Peyer's patch (tissue), 4 donors: Measurements from ENCODE around the gene BAK1. TPM values are rescaled to one million over a fixed set of nuclear protein-coding genes. Genes with fewer than 3 reads are reported as not detected.

ENCODE experiments used
- DNase-seq, 3 donors: peaks; one replicate each; pipeline ENCODE4 v3.0.0-alpha.2; 2017 to 2019
- H3K27ac ChIP-seq, 4 donors: fragments of 200-600 bp; sonication (generic); one replicate each; pipeline ENCODE4 v1.5.1; 2016 to 2019
- H3K27me3 ChIP-seq, 2 donors: fragments of 200-600 bp; sonication (generic); one replicate each; pipeline ENCODE4 v1.5.1; 2019
- H3K36me3 ChIP-seq, 3 donors: fragments of 200-600 bp; sonication (generic); one replicate each; pipeline ENCODE4 v1.5.1; 2016 to 2019
- H3K4me1 ChIP-seq, 4 donors: fragments of 200-600 bp; sonication (generic); one replicate each; pipeline ENCODE4 v1.5.1; 2016 to 2019
- H3K4me3 ChIP-seq, 4 donors: fragments of 200-600 bp; sonication (generic); 1 replicate in 3 of 4; 2 replicates in 1 of 4; pipeline ENCODE4 v1.5.1; 2016 to 2019; ENCODE audit warnings: mild to moderate bottlenecking in 1 of 4
- H3K9me3 ChIP-seq, 4 donors: fragments of 200-600 bp; sonication (generic); one replicate each; pipeline ENCODE4 v1.5.1; 2016 to 2019; ENCODE audit warnings: mild to moderate bottlenecking in 1 of 4
- CTCF ChIP-seq, 6 experiments: fragments of 450-650 bp in 4 of 6; fragments of 200-600 bp in 2 of 6; sonication (generic) in 1 of 6; IDR thresholded peaks; one replicate each; pipeline ENCODE4 v1.5.1; 2017 to 2019; ENCODE audit warnings: antibody characterized with exemption in 6 of 6, mild to moderate bottlenecking in 3 of 6, moderate library complexity in 1 of 6
- POLR2A ChIP-seq, 2 donors: fragments of 450-650 bp; IDR thresholded peaks; one replicate each; pipeline ENCODE4 v1.5.1; 2017; ENCODE audit warnings: antibody characterized with exemption in 2 of 2, mild to moderate bottlenecking in 2 of 2, moderate library complexity in 2 of 2
- total RNA-seq, 4 donors: library from RNA; depleted of rRNA; stranded (reverse); fragments of >200 nt; gene quantifications; one replicate each; pipeline ENCODE4 v1.1.0, GENCODE V29; 2016

The BAK1 gene
- total RNA-seq, 4 donors from 2014 or later = 28.9 to 71.7 (median 66.3) TPM

- H3K4me3 ChIP-seq = no peak overlapping the region
- DNase-seq = no peak
Observed at GRCh38 chr6:33619166-33619840, 39.2 kb upstream of the BAK1 start.

GRCh38 chr6:33616913-33617312 lies 36.8 kb upstream of the BAK1 start:
- no peak overlapping the region for H3K27ac ChIP-seq
- peaks cover 0 to 14% (median 0%) of the 10 kb centered on the region in 4 donors for H3K4me1 ChIP-seq
- no peaks in the 10 kb centered on the region for H3K9me3 ChIP-seq
- TF ChIP-seq CTCF (IDR thresholded peaks at IDR 0.05) (no peak), POLR2A (IDR thresholded peaks at IDR 0.05) (no peak)
- no peaks in the 10 kb centered on the region for H3K27me3 ChIP-seq
- no peak overlapping the region for H3K4me3 ChIP-seq
- no peaks in the 10 kb centered on the region for H3K36me3 ChIP-seq
- DNase-seq = no peak

More at GRCh38 chr6:33619166-33619840, 39.2 kb upstream of the BAK1 start:
- H3K27me3 ChIP-seq = no peaks in the 10 kb centered on the region
- peaks cover 0 to 33% (median 8%) of the 10 kb centered on the region in 4 donors for H3K4me1 ChIP-seq
- no peaks in the 10 kb centered on the region for H3K36me3 ChIP-seq
- H3K9me3 ChIP-seq = no peaks in the 10 kb centered on the region
- TF ChIP-seq CTCF (IDR thresholded peaks at IDR 0.05) = peak in 3 of 6 experiments; percentile 22 to 31 (median 25)
- TF ChIP-seq POLR2A (IDR thresholded peaks at IDR 0.05) = no peak
- H3K27ac ChIP-seq = peak overlapping the region in 3 of 4 donors; percentile 93 to 95 (median 95)

- Histone ChIP-seq H3K4me1 (peaks cover 0 to 14% (median 0%) of the 10 kb centered on the region in 4 donors), H3K4me3 (no peak overlapping the region), H3K9me3 (no peaks in the 10 kb centered on the region), H3K36me3 (no peaks in the 10 kb centered on the region), H3K27me3 (no peaks in the 10 kb centered on the region), H3K27ac (no peak overlapping the region)
- no peak for DNase-seq
- no peak for TF ChIP-seq POLR2A (IDR thresholded peaks at IDR 0.05)
- TF ChIP-seq CTCF (IDR thresholded peaks at IDR 0.05) = no peak
Observed at GRCh38 chr6:33616113-33616512, 36.0 kb upstream of the BAK1 start.

GRCh38 chr6:33613795-33614168 lies 33.7 kb upstream of the BAK1 start:
- H3K4me3 ChIP-seq = no peak overlapping the region
- H3K27ac ChIP-seq = no peak overlapping the region
- DNase-seq = no peak
- TF ChIP-seq POLR2A (IDR thresholded peaks at IDR 0.05) = no peak
- TF ChIP-seq CTCF (IDR thresholded peaks at IDR 0.05) = no peak
- H3K9me3 ChIP-seq = no peaks in the 10 kb centered on the region
- H3K27me3 ChIP-seq = no peaks in the 10 kb centered on the region
- peaks cover 0 to 8% (median 0%) of the 10 kb centered on the region in 4 donors for H3K4me1 ChIP-seq
- no peaks in the 10 kb centered on the region for H3K36me3 ChIP-seq

GRCh38 chr6:33613146-33613794 lies 33.2 kb upstream of the BAK1 start:
- no peaks in the 10 kb centered on the region for H3K27me3 ChIP-seq
- H3K9me3 ChIP-seq = no peaks in the 10 kb centered on the region
- peaks cover 0 to 7% (median 0%) of the 10 kb centered on the region in 4 donors for H3K4me1 ChIP-seq
- no peak overlapping the region for H3K27ac ChIP-seq
- no peak overlapping the region for H3K4me3 ChIP-seq
- TF ChIP-seq POLR2A (IDR thresholded peaks at IDR 0.05) (no peak), CTCF (IDR thresholded peaks at IDR 0.05) (no peak)
- no peak for DNase-seq
- no peaks in the 10 kb centered on the region for H3K36me3 ChIP-seq
